ENCODE results near the gene USH2A. TPM values are rescaled to one million over a fixed set of nuclear protein-coding genes. Genes with fewer than 3 reads are reported as not detected.

Gene USH2A
- polyA plus RNA-seq, 1 of the 3 experiments (the other 2 are of a cell fraction): under 0.01 TPM

DNA sequence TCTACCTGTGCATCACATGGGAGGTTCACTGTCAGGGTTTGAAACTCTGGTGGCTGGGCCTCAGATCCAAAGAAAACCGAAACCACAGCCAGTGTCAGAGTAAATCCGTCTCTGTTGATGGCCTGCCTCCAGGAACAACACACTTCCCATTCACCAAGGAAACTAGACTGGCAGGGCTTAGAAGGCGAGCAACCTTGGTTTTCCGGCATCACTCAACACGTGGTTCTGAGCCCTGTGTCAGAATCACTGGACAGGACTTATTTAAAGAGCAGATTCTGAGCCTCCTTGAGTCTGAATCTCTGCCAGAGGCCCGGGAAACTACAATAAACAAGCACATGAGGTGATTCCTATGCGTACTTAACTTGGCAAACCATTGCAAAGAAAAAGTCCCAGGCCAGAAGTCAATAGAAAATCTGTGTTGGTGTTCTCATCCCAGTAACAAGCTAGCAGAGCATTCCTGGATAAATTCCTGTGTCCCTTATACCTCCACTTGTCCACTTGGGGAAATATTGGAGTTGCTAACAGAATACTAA lies 786.1 kb downstream of the USH2A start:
- peak overlapping the region; percentile 16; the same call in 1 of the 2 replicates for H3K4me2 ChIP-seq
- no peak overlapping the region for H2AFZ ChIP-seq (ENCODE audit: low read depth)
- no peak overlapping the region for H3K27ac ChIP-seq (ENCODE audit: low read depth in 2 of 2, low read length in 1 of 2)
- no peak overlapping the region for H3K9ac ChIP-seq
- H3K9me3 ChIP-seq: no peaks in the 10 kb centered on the region
- no peaks in the 10 kb centered on the region for H3F3A ChIP-seq (replicated peaks; ENCODE audit: insufficient read depth)
- H4K20me1 ChIP-seq (ENCODE audit: insufficient read depth): no peaks in the 10 kb centered on the region
- ChIA-PET POLR2A (no interaction called here), CTCF (no interaction called here)
- H3K36me3 ChIP-seq (replicated peaks in 1 of 2; ENCODE audit: control insufficient read depth in 1 of 2, insufficient read depth in 2 of 2, low read length in 1 of 2): no peaks in the 10 kb centered on the region
- DNase-seq: no peak
- TF ChIP-seq, protein P1, sequence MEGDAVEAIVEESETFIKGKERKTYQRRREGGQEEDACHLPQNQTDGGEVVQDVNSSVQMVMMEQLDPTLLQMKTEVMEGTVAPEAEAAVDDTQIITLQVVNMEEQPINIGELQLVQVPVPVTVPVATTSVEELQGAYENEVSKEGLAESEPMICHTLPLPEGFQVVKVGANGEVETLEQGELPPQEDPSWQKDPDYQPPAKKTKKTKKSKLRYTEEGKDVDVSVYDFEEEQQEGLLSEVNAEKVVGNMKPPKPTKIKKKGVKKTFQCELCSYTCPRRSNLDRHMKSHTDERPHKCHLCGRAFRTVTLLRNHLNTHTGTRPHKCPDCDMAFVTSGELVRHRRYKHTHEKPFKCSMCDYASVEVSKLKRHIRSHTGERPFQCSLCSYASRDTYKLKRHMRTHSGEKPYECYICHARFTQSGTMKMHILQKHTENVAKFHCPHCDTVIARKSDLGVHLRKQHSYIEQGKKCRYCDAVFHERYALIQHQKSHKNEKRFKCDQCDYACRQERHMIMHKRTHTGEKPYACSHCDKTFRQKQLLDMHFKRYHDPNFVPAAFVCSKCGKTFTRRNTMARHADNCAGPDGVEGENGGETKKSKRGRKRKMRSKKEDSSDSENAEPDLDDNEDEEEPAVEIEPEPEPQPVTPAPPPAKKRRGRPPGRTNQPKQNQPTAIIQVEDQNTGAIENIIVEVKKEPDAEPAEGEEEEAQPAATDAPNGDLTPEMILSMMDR (IDR thresholded peaks at IDR 0.05): no peak
- no peak for TF ChIP-seq TAF1 (IDR thresholded peaks at IDR 0.05; ENCODE audit: borderline replicate concordance, low read depth, low read length)
- no peak for TF ChIP-seq GATA2 (CRISPR knock-in tag; IDR thresholded peaks at IDR 0.05)
- no peak for TF ChIP-seq RCOR1 (IDR thresholded peaks at IDR 0.05; ENCODE audit: low read length)
- no peaks in the 10 kb centered on the region for H3K9me2 ChIP-seq
- WGBS (ENCODE audit: low lambda C conversion rate): 72% methylated on average over 6 of the region's 7 CpGs
- no peaks in the 10 kb centered on the region for H3K27me3 ChIP-seq (ENCODE audit: insufficient read depth)
- no peaks in the 10 kb centered on the region for H3K79me2 ChIP-seq (ENCODE audit: insufficient read depth)
- H3K4me1 ChIP-seq (ENCODE audit: control insufficient read depth in 1 of 2, insufficient read depth in 2 of 2, low read depth in 1 of 2, low read length in 1 of 2): no peaks in the 10 kb centered on the region; a peak in 2 of 4 replicates
- no peak overlapping the region for H3K4me3 ChIP-seq (ENCODE audit: low read depth in 2 of 2, low read length in 1 of 2)

DNA sequence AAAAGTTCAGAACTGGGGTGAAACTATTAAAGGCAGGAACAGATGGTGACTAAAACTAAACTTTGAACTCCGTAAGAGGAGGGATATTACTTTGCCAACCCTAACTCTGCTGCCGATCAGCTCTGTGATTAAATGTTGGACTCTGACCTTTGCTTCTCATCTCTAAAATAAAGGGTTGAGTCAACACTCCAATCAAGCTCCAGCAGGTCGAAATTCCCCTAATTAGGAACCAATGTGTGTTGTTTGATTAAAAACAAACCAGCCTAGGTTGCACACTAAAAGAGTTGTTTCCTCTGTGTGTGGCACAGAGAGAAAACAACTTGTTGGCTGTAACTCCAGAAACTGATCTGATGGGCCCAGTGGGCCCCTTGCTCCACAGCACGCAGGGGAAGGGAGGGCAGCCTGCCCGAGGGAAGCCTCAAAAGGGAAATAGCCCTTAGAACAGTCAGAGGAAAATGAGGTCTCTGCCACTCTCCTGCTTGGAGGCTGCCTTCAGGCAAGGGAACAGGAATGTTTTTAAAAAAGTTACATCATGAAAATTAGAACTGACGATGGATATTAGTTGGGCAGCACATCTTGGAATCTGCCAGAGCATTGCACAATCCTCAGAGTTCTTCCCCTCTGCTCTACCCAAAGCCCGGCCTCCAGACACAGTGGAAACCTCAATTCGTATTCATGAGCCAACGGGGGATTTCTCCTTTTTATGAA lies 786.8 kb downstream of the USH2A start:
- H3K4me2 ChIP-seq: no peak overlapping the region
- CTCF ChIA-PET: no interaction called here

More for the DNA sequence above, 786.8 kb downstream of the USH2A start:
- no peak for DNase-seq
- Histone ChIP-seq H4K20me1 (ENCODE audit: insufficient read depth) (no peaks in the 10 kb centered on the region), H3K79me2 (ENCODE audit: insufficient read depth) (no peaks in the 10 kb centered on the region), H3K9ac (no peak overlapping the region), H3F3A (replicated peaks; ENCODE audit: insufficient read depth) (no peaks in the 10 kb centered on the region), H2AFZ (ENCODE audit: low read depth) (no peak overlapping the region), H3K4me3 (ENCODE audit: low read depth in 2 of 2, low read length in 1 of 2) (no peak overlapping the region), H3K36me3 (replicated peaks in 1 of 2; ENCODE audit: control insufficient read depth in 1 of 2, insufficient read depth in 2 of 2, low read length in 1 of 2) (no peaks in the 10 kb centered on the region), H3K27me3 (ENCODE audit: insufficient read depth) (no peaks in the 10 kb centered on the region), H3K9me3 (no peaks in the 10 kb centered on the region), H3K4me1 (ENCODE audit: control insufficient read depth in 1 of 2, insufficient read depth in 2 of 2, low read depth in 1 of 2, low read length in 1 of 2) (peaks cover 0 to 3% of the 10 kb centered on the region in 2 experiments; a peak in 2 of 4 replicates), H3K27ac (ENCODE audit: low read depth in 2 of 2, low read length in 1 of 2) (no peak overlapping the region), H3K9me2 (no peaks in the 10 kb centered on the region)
- POLR2A ChIA-PET: no interaction called here
- WGBS (ENCODE audit: low lambda C conversion rate): 66% methylated on average over 9 of the region's 9 CpGs
- no peak for TF ChIP-seq FOSL2 (IDR thresholded peaks at IDR 0.05; ENCODE audit: borderline replicate concordance, low read depth)
- TF ChIP-seq MXI1 (IDR thresholded peaks at IDR 0.05; ENCODE audit: low read depth, low read length): no peak
- no peak for TF ChIP-seq CHD2 (IDR thresholded peaks at IDR 0.05; ENCODE audit: low read length, partially characterized antibody)
- no peak for TF ChIP-seq SIN3A (IDR thresholded peaks at IDR 0.05; ENCODE audit: borderline replicate concordance, low read depth, low read length)
- TF ChIP-seq FOXJ3 (CRISPR knock-in tag; IDR thresholded peaks at IDR 0.05): no peak
- TF ChIP-seq POLR2AphosphoS5 (IDR thresholded peaks at IDR 0.05; ENCODE audit: low read depth, low read length): no peak
- no peak for TF ChIP-seq NFIC (IDR thresholded peaks at IDR 0.05; ENCODE audit: borderline replicate concordance)
- no peak for TF ChIP-seq RFX5 (IDR thresholded peaks at IDR 0.05; ENCODE audit: low read length)
- TF ChIP-seq, protein P2, sequence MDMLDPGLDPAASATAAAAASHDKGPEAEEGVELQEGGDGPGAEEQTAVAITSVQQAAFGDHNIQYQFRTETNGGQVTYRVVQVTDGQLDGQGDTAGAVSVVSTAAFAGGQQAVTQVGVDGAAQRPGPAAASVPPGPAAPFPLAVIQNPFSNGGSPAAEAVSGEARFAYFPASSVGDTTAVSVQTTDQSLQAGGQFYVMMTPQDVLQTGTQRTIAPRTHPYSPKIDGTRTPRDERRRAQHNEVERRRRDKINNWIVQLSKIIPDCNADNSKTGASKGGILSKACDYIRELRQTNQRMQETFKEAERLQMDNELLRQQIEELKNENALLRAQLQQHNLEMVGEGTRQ (IDR thresholded peaks at IDR 0.05; ENCODE audit: borderline replicate concordance, low read depth, low read length): no peak
- no peak for TF ChIP-seq TAF1 (IDR thresholded peaks at IDR 0.05; ENCODE audit: borderline replicate concordance, low read depth, low read length)
- no peak for TF ChIP-seq EP300 (IDR thresholded peaks at IDR 0.05; ENCODE audit: borderline replicate concordance in 1 of 2, low read depth in 1 of 2, low read length in 1 of 2)
- TF ChIP-seq, protein P3, sequence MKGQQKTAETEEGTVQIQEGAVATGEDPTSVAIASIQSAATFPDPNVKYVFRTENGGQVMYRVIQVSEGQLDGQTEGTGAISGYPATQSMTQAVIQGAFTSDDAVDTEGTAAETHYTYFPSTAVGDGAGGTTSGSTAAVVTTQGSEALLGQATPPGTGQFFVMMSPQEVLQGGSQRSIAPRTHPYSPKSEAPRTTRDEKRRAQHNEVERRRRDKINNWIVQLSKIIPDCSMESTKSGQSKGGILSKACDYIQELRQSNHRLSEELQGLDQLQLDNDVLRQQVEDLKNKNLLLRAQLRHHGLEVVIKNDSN (IDR thresholded peaks at IDR 0.05; ENCODE audit: borderline replicate concordance, low read depth): no peak
- no peak for TF ChIP-seq JUND (IDR thresholded peaks at IDR 0.05)
- no peak for TF ChIP-seq GATA2 (CRISPR knock-in tag; IDR thresholded peaks at IDR 0.05)
- TF ChIP-seq, protein P4, sequence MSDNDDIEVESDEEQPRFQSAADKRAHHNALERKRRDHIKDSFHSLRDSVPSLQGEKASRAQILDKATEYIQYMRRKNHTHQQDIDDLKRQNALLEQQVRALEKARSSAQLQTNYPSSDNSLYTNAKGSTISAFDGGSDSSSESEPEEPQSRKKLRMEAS (IDR thresholded peaks at IDR 0.05; ENCODE audit: low read depth): no peak
- TF ChIP-seq TEAD4 (IDR thresholded peaks at IDR 0.05; ENCODE audit: borderline replicate concordance, insufficient read depth): no peak
- no peak for TF ChIP-seq MEF2A (IDR thresholded peaks at IDR 0.05; ENCODE audit: borderline replicate concordance, low read depth)
- no peak for TF ChIP-seq FOXM1 (IDR thresholded peaks at IDR 0.05; ENCODE audit: low read depth)
- TF ChIP-seq NRF1 (IDR thresholded peaks at IDR 0.05; ENCODE audit: low read depth, low read length): no peak
- no peak for TF ChIP-seq TCF12 (IDR thresholded peaks at IDR 0.05)
